ENCODE measurements around the gene SORCS2.

DNA sequence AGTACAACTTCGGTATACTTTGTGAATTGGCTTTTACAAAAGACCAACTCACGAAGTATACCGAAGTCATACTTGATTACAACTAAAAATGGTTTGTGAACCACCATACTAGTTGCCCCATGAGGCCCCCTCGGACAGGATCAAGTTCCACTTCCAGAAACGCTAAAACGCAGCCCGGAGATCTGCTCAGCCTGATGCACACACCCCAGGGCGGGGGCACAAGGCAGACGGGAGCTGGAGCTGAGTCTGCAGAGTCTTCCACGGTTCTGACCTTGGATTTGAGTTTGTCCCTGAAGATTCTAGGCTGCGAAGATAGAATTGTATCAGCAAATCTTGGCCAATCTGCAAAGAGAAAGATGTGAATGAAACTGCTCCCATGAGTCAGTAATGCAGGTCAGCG, 118.1 kb downstream of the SORCS2 start:
- TF ChIP-seq, protein P1, sequence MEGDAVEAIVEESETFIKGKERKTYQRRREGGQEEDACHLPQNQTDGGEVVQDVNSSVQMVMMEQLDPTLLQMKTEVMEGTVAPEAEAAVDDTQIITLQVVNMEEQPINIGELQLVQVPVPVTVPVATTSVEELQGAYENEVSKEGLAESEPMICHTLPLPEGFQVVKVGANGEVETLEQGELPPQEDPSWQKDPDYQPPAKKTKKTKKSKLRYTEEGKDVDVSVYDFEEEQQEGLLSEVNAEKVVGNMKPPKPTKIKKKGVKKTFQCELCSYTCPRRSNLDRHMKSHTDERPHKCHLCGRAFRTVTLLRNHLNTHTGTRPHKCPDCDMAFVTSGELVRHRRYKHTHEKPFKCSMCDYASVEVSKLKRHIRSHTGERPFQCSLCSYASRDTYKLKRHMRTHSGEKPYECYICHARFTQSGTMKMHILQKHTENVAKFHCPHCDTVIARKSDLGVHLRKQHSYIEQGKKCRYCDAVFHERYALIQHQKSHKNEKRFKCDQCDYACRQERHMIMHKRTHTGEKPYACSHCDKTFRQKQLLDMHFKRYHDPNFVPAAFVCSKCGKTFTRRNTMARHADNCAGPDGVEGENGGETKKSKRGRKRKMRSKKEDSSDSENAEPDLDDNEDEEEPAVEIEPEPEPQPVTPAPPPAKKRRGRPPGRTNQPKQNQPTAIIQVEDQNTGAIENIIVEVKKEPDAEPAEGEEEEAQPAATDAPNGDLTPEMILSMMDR (IDR thresholded peaks at IDR 0.05), result no peak
- TF ChIP-seq POLR2A (IDR thresholded peaks at IDR 0.05), result no peak

Data from uterus (tissue), 2 donors.